H1 (cell line): ENCODE results near the gene CBARP. TPM values are rescaled to one million over a fixed set of nuclear protein-coding genes. Genes with fewer than 3 reads are reported as not detected.

Source experiments
- CTCF ChIA-PET: fragments of 300-600 bp; sonication (Branson Sonifier 250); formaldehyde crosslinking; loops from one replicate; lab custom pipeline; 2021; ENCODE audit not compliant: partially characterized antibody; lab: Charles Lee
- POLR2A ChIA-PET: fragments of 300-600 bp; sonication (Branson Sonifier 250); formaldehyde crosslinking; loops from one replicate; lab custom pipeline; 2021; ENCODE audit warnings: inconsistent platforms; ENCODE audit not compliant: partially characterized antibody; lab: Charles Lee
- DNase-seq, 2 experiments: peaks; one replicate each; pipeline versions ENCODE4 v3.0.0 to v3.0.0-alpha.2; 2010 to 2022; ENCODE audit warnings: low spot score in 2 of 2, low read depth in 1 of 2, mixed read lengths in 1 of 2
- FAIRE-seq: peaks from 2 replicates; lab custom pipeline; 2011; peaks lifted over from hg19 to GRCh38; lab: Jason Lieb, UNC
- H2AFZ ChIP-seq: 2 replicates; pipeline ENCODE4 v1.8.1; 2012; ENCODE audit warnings: low read length, inconsistent platforms
- H2AK5ac ChIP-seq: 2 replicates; pipeline ENCODE4 v1.6.1; 2013; ENCODE audit warnings: low read depth, low read length
- H2BK120ac ChIP-seq: replicated peaks from 2 replicates; pipeline ENCODE3; 2013; ENCODE audit warnings: low read depth, low read length, inconsistent platforms
- H2BK12ac ChIP-seq: 2 replicates; pipeline ENCODE4 v1.6.1; 2013; ENCODE audit warnings: low read depth, low read length
- H2BK15ac ChIP-seq: 2 replicates; pipeline ENCODE4 v1.6.1; 2013; ENCODE audit warnings: low read length
- H2BK20ac ChIP-seq: 2 replicates; pipeline ENCODE4 v1.6.1; 2013; ENCODE audit warnings: low read length
- H2BK5ac ChIP-seq: 2 replicates; pipeline ENCODE4 v1.6.1; 2013; ENCODE audit warnings: low read depth, low read length
- H3K14ac ChIP-seq: 2 replicates; pipeline ENCODE4 v1.6.1; 2013; ENCODE audit warnings: inconsistent platforms; ENCODE audit not compliant: insufficient read length
- H3K18ac ChIP-seq: 2 replicates; pipeline ENCODE4 v1.6.1; 2013; ENCODE audit warnings: low read length; ENCODE audit errors: extremely low read depth
- H3K23ac ChIP-seq: 2 replicates; pipeline ENCODE4 v1.6.1; 2013; ENCODE audit warnings: inconsistent platforms; ENCODE audit not compliant: insufficient read length
- H3K23me2 ChIP-seq: 2 replicates; pipeline ENCODE4 v1.6.1; 2013; ENCODE audit warnings: low read depth, low read length
- H3K27ac ChIP-seq: 2 replicates; pipeline ENCODE4 v1.6.1; 2011; ENCODE audit warnings: low read depth, low read length, inconsistent platforms
- H3K27me3 ChIP-seq, 4 experiments: replicated peaks in 1 of 4; 1 replicate in 1 of 4; 2 replicates in 3 of 4; pipeline versions ENCODE4 v1.6.1 to v1.8.1; 2011 to 2013; ENCODE audit warnings: low read length in 3 of 4, mild to moderate bottlenecking in 3 of 4, inconsistent platforms in 2 of 4, mixed read lengths in 2 of 4, moderate library complexity in 1 of 4; ENCODE audit not compliant: control insufficient read depth in 3 of 4, insufficient read depth in 3 of 4; ENCODE audit errors: extremely low read depth in 1 of 4
- H3K36me3 ChIP-seq, 4 experiments: 2 replicates each; pipeline versions ENCODE4 v1.6.1 to v1.8.1; 2011 to 2013; ENCODE audit warnings: mild to moderate bottlenecking in 4 of 4, low read length in 3 of 4, moderate library complexity in 2 of 4, control low read depth in 1 of 4, inconsistent platforms in 1 of 4; ENCODE audit not compliant: insufficient read depth in 4 of 4, control insufficient read depth in 2 of 4
- H3K4ac ChIP-seq: replicated peaks from 2 replicates; pipeline ENCODE3; 2013; ENCODE audit warnings: low read length, low read depth, mixed read lengths, inconsistent platforms; ENCODE audit not compliant: insufficient read length
- H3K4me1 ChIP-seq, 4 experiments: replicated peaks in 1 of 4; 1 replicate in 1 of 4; 2 replicates in 3 of 4; pipeline versions ENCODE4 v1.6.1 to v1.8.1; 2011 to 2013; ENCODE audit warnings: low read length in 3 of 4, inconsistent platforms in 2 of 4, mixed read lengths in 1 of 4; ENCODE audit not compliant: insufficient read depth in 4 of 4, control insufficient read depth in 3 of 4
- H3K4me2 ChIP-seq, 2 experiments: 2 replicates each; pipeline versions ENCODE4 v1.6.1 to v1.8.1; 2011 to 2013; ENCODE audit warnings: low read depth in 2 of 2, low read length in 2 of 2, control low read depth in 1 of 2, inconsistent platforms in 1 of 2, mild to moderate bottlenecking in 1 of 2; ENCODE audit not compliant: insufficient read depth in 1 of 2
- H3K4me3 ChIP-seq, 4 experiments: fragments of 200-600, 300-600 bp in 1 of 4; sonication (generic), shearing (Covaris generic), sonication (Bioruptor Twin) in 1 of 4; 2 replicates each; pipeline versions ENCODE4 v1.5.1 to v1.8.1; 2011 to 2016; ENCODE audit warnings: low read length in 4 of 4, low read depth in 3 of 4, control low read depth in 2 of 4, inconsistent platforms in 2 of 4, mild to moderate bottlenecking in 2 of 4, mixed read lengths in 1 of 4, moderate library complexity in 1 of 4; ENCODE audit not compliant: insufficient read depth in 2 of 4; ENCODE audit errors: extremely low read depth in 1 of 4
- H3K56ac ChIP-seq: replicated peaks from 2 replicates; pipeline ENCODE3; 2013; ENCODE audit warnings: low read depth, mild to moderate bottlenecking, mixed read lengths, low read length, inconsistent platforms; ENCODE audit not compliant: insufficient read length
- H3K79me1 ChIP-seq: 2 replicates; pipeline ENCODE4 v1.6.1; 2013; ENCODE audit warnings: low read depth, low read length, control low read depth
- H3K79me2 ChIP-seq, 2 experiments: 2 replicates each; pipeline versions ENCODE4 v1.6.1 to v1.8.1; 2012 to 2013; ENCODE audit warnings: low read length in 2 of 2, mild to moderate bottlenecking in 2 of 2, inconsistent platforms in 1 of 2; ENCODE audit not compliant: insufficient read depth in 2 of 2, control insufficient read depth in 1 of 2
- H3K9ac ChIP-seq, 4 experiments: replicated peaks in 1 of 4; 1 replicate in 1 of 4; 2 replicates in 3 of 4; pipeline versions ENCODE4 v1.6.1 to v1.8.1; 2011 to 2013; ENCODE audit warnings: low read depth in 3 of 4, low read length in 3 of 4, control low read depth in 2 of 4, mild to moderate bottlenecking in 2 of 4, moderate library complexity in 2 of 4, inconsistent platforms in 1 of 4; ENCODE audit errors: extremely low read depth in 1 of 4
- H3K9me3 ChIP-seq, 2 experiments: 2 replicates each; pipeline versions ENCODE4 v1.6.1 to v1.8.1; 2012 to 2013; ENCODE audit warnings: mild to moderate bottlenecking in 2 of 2, moderate library complexity in 2 of 2, control low read depth in 1 of 2, inconsistent platforms in 1 of 2, low read depth in 1 of 2, low read length in 1 of 2, mixed read lengths in 1 of 2; ENCODE audit not compliant: insufficient read depth in 2 of 2
- H4K20me1 ChIP-seq, 2 experiments: replicated peaks in 1 of 2; 2 replicates each; pipeline versions ENCODE3 to v1.8.1; 2011 to 2013; ENCODE audit warnings: inconsistent platforms in 2 of 2, low read length in 2 of 2, mild to moderate bottlenecking in 1 of 2; ENCODE audit not compliant: insufficient read depth in 2 of 2, control insufficient read depth in 1 of 2
- H4K5ac ChIP-seq: 2 replicates; pipeline ENCODE4 v1.6.1; 2013; ENCODE audit warnings: low read length, low read depth, mixed read lengths, inconsistent platforms; ENCODE audit not compliant: insufficient read length
- H4K8ac ChIP-seq: 2 replicates; pipeline ENCODE4 v1.8.0; 2013; ENCODE audit warnings: mild to moderate bottlenecking, moderate library complexity, low read length, inconsistent platforms; ENCODE audit not compliant: insufficient read depth; ENCODE audit errors: extremely low read depth
- H4K91ac ChIP-seq: replicated peaks from 2 replicates; pipeline ENCODE3; 2013; ENCODE audit warnings: low read length, mixed read lengths, inconsistent platforms; ENCODE audit not compliant: insufficient read length
- CREB1 ChIP-seq: IDR thresholded peaks from 2 replicates; pipeline ENCODE4 v1.6.1; 2012; ENCODE audit warnings: inconsistent platforms
- GABPA ChIP-seq: IDR thresholded peaks from 2 replicates; pipeline ENCODE4 v1.6.1; 2011; ENCODE audit warnings: mild to moderate bottlenecking, low read length, moderate library complexity, borderline replicate concordance; ENCODE audit not compliant: insufficient read depth
- SAP30 ChIP-seq: fragments of 300-600 bp; sonication (generic); IDR thresholded peaks from 2 replicates; pipeline ENCODE4 v1.7.1; 2012; ENCODE audit warnings: low read length, moderate library complexity, mild to moderate bottlenecking, inconsistent platforms; ENCODE audit not compliant: insufficient read depth, insufficient replicate concordance
- WGBS, 2 experiments: shearing (Covaris generic) in 1 of 2; methylation state at CpG; one replicate each; pipeline versions ENCODE4 v1.1.6 to v1.1.7; 2013 to 2015; ENCODE audit warnings: low lambda C conversion rate in 2 of 2, mixed read lengths in 2 of 2, inconsistent platforms in 1 of 2, low coverage in 1 of 2, missing lambda C conversion rate in 1 of 2; ENCODE audit not compliant: insufficient replicate concordance in 2 of 2, insufficient coverage in 1 of 2, insufficient read length in 1 of 2; ENCODE audit errors: extremely low coverage in 1 of 2, missing lambda C conversion rate in 1 of 2; 5-methylcytosine and 5-hydroxymethylcytosine counted together
- polyA plus RNA-seq, 7 experiments: library from polyadenylated mRNA; depleted of rRNA in 3 of 7; stranded (reverse) in 5 of 7; unstranded in 2 of 7; fragments of >200 nt in 5 of 7; fragments of 200-250 nt in 2 of 7; gene quantifications; 1 replicate in 5 of 7; 2 replicates in 1 of 7; 4 replicates in 1 of 7; pipeline versions ENCODE4 v1.2.1 to v1.2.3, GENCODE V29; 2011 to 2013; ENCODE audit warnings: missing spikeins in 2 of 7, mixed read lengths in 2 of 7
- total RNA-seq: library from RNA; stranded (reverse); fragmentation: NEBNext Ultra II Directional; extraction: Animal tissue kit (Norgen Biotek cat#: 25700); gene quantifications from 2 replicates; pipeline ENCODE4 v1.2.1, GENCODE V29; 2021

CBARP gene
- total and polyA plus RNA-seq, 2 of the 8 experiments (the other 6 are each of a cell fraction or from before 2014, with no cell fraction given): 4.9 to 14.7 TPM

GRCh38 chr19:1229056-1229923 lies 8.5 kb downstream of the CBARP start:
- Histone ChIP-seq H3K4me3 (no peak overlapping the region), H4K91ac (no peak overlapping the region), H3K14ac (no peak overlapping the region), H3K23ac (no peak overlapping the region), H3K79me2 (no peaks in the 10 kb centered on the region), H3K18ac (no peak overlapping the region), H2BK20ac (no peak overlapping the region), H3K23me2 (no peaks in the 10 kb centered on the region), H3K79me1 (no peaks in the 10 kb centered on the region), H2AFZ (no peak overlapping the region), H3K9me3 (no peaks in the 10 kb centered on the region), H2BK120ac (no peak overlapping the region), H3K56ac (no peak overlapping the region), H4K20me1 (peaks cover 8 to 19% of the 10 kb centered on the region in 2 experiments), H2BK12ac (no peak overlapping the region), H4K5ac (no peak overlapping the region), H2AK5ac (no peak overlapping the region), H3K9ac (no peak overlapping the region), H3K27me3 (no peaks in the 10 kb centered on the region), H3K4ac (no peak overlapping the region), H3K4me2 (no peak overlapping the region), H3K27ac (no peak overlapping the region), H2BK5ac (no peak overlapping the region), H4K8ac (no peak overlapping the region; the same call in 1 of the 2 replicates), H3K36me3 (peaks cover 2 to 69% (median 5%) of the 10 kb centered on the region in 4 experiments; a peak in 6 of 8 replicates), H3K4me1 (peaks cover 0 to 2% (median 0%) of the 10 kb centered on the region in 4 experiments; a peak in 2 of 7 replicates), H2BK15ac (no peak overlapping the region)
- TF ChIP-seq CREB1 (no peak), GABPA (peak; percentile 61; the same call in 1 of the 2 replicates), SAP30 (no peak)
- ChIA-PET POLR2A (interaction anchor here (0.7 to 2.4 kb wide), 19 partner anchors 9 to 293 kb away, joined by 3 to 16 read pairs (median 4); partner anchors contain the start of genes ATP5F1D, CBARP and CIRBP), CTCF (interaction anchor here (1.3 to 1.7 kb wide), 3 partner anchors 8 to 15 kb away, joined by 3 to 6 read pairs (median 4); no protein-coding TSS in a partner anchor)
- DNase-seq (no peak), FAIRE-seq (no peak)
- 97% methylated on average over 66 of the region's 158 CpGs; no CpG with 5 or more reads in 1 of the 2 experiments for WGBS, 2 experiments
